ENCODE results near the gene TNFRSF18. TPM values are rescaled to one million over a fixed set of nuclear protein-coding genes. Genes with fewer than 3 reads are reported as not detected.

Gene TNFRSF18
- total RNA-seq, 1 experiment from 2014 or later = 0.83 TPM

DNA sequence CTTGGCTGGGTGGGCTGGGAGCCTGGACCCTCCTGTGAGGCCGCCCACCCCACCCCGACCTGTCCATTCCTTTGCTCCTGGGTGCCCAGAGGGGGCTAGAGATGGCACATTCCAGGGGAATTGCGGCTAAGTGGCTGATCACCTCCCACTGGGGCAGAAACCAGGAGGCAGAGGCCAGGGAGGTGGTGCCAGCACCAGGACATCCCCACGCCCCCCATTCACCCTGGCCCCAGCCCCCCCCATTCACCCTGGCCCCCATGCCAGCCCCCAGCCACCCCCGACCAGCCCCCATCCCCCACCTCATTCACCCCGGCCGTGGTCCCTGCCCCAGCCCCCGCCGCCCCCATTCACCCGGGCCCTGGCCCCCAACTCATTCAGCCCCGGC lies 33.9 kb upstream of the TNFRSF18 start:
- TF ChIP-seq, protein P1, sequence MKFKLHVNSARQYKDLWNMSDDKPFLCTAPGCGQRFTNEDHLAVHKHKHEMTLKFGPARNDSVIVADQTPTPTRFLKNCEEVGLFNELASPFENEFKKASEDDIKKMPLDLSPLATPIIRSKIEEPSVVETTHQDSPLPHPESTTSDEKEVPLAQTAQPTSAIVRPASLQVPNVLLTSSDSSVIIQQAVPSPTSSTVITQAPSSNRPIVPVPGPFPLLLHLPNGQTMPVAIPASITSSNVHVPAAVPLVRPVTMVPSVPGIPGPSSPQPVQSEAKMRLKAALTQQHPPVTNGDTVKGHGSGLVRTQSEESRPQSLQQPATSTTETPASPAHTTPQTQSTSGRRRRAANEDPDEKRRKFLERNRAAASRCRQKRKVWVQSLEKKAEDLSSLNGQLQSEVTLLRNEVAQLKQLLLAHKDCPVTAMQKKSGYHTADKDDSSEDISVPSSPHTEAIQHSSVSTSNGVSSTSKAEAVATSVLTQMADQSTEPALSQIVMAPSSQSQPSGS (CRISPR knock-in tag; IDR thresholded peaks at IDR 0.05; ENCODE audit: borderline replicate concordance, low read depth) = no peak
- TF ChIP-seq NFYB (CRISPR knock-in tag; conservative IDR thresholded peaks at IDR 0.05; ENCODE audit: low read depth) (no peak), ZNF317 (CRISPR knock-in tag; IDR thresholded peaks at IDR 0.05; ENCODE audit: borderline replicate concordance, low read depth) (no peak), ZNF671 (CRISPR knock-in tag; IDR thresholded peaks at IDR 0.05) (no peak), SOX15 (CRISPR knock-in tag; IDR thresholded peaks at IDR 0.05) (no peak)
- TF ChIP-seq, protein P2, sequence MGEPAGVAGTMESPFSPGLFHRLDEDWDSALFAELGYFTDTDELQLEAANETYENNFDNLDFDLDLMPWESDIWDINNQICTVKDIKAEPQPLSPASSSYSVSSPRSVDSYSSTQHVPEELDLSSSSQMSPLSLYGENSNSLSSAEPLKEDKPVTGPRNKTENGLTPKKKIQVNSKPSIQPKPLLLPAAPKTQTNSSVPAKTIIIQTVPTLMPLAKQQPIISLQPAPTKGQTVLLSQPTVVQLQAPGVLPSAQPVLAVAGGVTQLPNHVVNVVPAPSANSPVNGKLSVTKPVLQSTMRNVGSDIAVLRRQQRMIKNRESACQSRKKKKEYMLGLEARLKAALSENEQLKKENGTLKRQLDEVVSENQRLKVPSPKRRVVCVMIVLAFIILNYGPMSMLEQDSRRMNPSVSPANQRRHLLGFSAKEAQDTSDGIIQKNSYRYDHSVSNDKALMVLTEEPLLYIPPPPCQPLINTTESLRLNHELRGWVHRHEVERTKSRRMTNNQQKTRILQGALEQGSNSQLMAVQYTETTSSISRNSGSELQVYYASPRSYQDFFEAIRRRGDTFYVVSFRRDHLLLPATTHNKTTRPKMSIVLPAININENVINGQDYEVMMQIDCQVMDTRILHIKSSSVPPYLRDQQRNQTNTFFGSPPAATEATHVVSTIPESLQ (CRISPR knock-in tag; IDR thresholded peaks at IDR 0.05) = no peak
- CTCF ChIA-PET = interaction anchor here (1.2 to 1.3 kb wide), 2 partner anchors 27 to 207 kb away, joined by 3 to 4 read pairs; no protein-coding TSS in a partner anchor
- Mint-ChIP-seq H3K27ac (no peak overlapping the region), H3K36me3 (no peaks in the 10 kb centered on the region), H3K4me1 (no peaks in the 10 kb centered on the region), H3K9me3 (no peaks in the 10 kb centered on the region), H3K4me3 (no peak overlapping the region), H3K27me3 (ENCODE audit: low read depth) (no peaks in the 10 kb centered on the region)
- ATAC-seq (no peak), DNase-seq (ENCODE audit: low spot score) (no peak)
- POLR2A ChIA-PET = interaction anchor here (1.0 kb wide), 1 partner anchor 80 kb away, joined by 3 read pairs; no protein-coding TSS in a partner anchor

DNA sequence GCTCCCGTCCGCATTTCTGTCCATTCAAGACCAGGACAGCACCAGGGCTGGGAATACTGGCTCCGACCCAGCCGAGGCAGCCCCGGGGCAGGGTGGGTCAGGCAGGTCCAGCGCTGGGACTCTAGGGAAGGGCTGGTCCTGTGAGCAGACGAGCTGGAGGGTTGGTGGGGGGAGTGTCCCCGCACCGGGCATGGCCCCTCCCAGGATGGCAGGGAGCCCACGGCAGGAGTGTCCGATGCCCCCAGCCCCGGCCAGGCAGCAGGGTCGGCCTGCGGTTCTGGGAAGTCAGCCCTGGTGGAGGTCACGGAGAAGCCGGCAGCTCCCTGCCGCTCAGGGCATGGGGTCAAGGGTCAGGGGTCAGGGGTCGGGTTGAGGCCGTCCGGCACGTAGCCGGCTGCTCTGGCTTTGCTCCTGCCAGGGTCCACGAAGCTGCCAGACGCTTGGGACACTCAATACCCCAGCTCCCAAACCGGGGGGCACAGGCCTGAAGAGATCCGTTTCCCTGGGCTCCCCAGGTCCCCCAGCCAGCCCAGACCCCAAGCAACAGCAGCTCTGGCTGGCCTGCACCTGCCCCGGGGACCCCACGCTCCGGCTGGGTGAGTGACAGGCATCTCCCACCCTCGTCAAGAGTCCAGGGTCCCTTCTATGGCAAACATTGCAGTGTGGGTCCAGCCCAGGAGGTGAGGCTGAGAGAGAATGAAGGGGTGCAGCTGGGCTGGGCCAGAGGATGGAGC lies 33.4 kb upstream of the TNFRSF18 start:
- no peak for DNase-seq (ENCODE audit: low spot score)
- CTCF ChIA-PET = interaction anchor here (0.9 to 1.3 kb wide), 3 partner anchors 27 to 207 kb away, joined by 3 to 4 read pairs (median 4); no protein-coding TSS in a partner anchor
- Mint-ChIP-seq H3K36me3 (no peaks in the 10 kb centered on the region), H3K27ac (no peak overlapping the region), H3K4me3 (no peak overlapping the region), H3K9me3 (no peaks in the 10 kb centered on the region), H3K27me3 (ENCODE audit: low read depth) (no peaks in the 10 kb centered on the region), H3K4me1 (no peaks in the 10 kb centered on the region)
- TF ChIP-seq, protein P3, sequence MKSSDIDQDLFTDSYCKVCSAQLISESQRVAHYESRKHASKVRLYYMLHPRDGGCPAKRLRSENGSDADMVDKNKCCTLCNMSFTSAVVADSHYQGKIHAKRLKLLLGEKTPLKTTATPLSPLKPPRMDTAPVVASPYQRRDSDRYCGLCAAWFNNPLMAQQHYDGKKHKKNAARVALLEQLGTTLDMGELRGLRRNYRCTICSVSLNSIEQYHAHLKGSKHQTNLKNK (CRISPR knock-in tag; IDR thresholded peaks at IDR 0.05) = no peak
- peak; percentile 38; the same call in 1 of the 2 replicates for TF ChIP-seq NR2C2 (CRISPR knock-in tag; IDR thresholded peaks at IDR 0.05)
- POLR2A ChIA-PET = interaction anchor here (0.8 to 1.0 kb wide), 2 partner anchors 17 to 80 kb away, joined by 3 read pairs; no protein-coding TSS in a partner anchor
- ATAC-seq = no peak

DNA sequence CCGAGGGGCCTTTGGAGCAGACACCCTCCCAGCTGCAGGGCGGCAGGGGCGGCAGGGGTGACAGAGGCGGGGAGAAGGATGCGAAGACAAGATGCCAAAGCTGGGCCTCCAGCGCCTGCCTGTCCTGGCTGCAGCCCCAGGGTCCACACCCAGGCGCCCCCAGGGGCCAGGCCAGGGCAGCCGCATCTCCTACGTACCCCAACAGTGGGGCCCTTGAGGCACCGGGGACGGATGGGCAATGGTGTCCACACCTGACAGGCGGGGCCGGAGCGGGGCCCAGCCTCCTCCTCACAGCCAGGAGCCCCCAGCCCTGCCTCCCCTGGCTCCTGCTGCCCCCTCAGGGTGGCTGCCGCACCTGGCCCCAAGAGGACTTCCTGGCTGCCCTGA lies 32.8 kb upstream of the TNFRSF18 start:
- no peak for DNase-seq (ENCODE audit: low spot score)
- Mint-ChIP-seq H3K36me3 (no peaks in the 10 kb centered on the region; the same call in 1 of the 2 replicates), H3K4me3 (no peak overlapping the region), H3K9me3 (no peaks in the 10 kb centered on the region), H3K27ac (no peak overlapping the region), H3K27me3 (ENCODE audit: low read depth) (no peaks in the 10 kb centered on the region), H3K4me1 (no peaks in the 10 kb centered on the region)
- CTCF ChIA-PET = interaction anchor here (0.9 to 1.4 kb wide), 6 partner anchors 28 to 206 kb away, joined by 3 to 4 read pairs (median 4); partner anchors contain the start of gene TTLL10
- ATAC-seq = no peak; the same call in 1 of the 2 replicates
- POLR2A ChIA-PET = interaction anchor here (0.8 to 1.0 kb wide), 2 partner anchors 17 to 81 kb away, joined by 3 read pairs; no protein-coding TSS in a partner anchor
- TF ChIP-seq PRRX2 (CRISPR knock-in tag; IDR thresholded peaks at IDR 0.05) (no peak), KAT7 (CRISPR knock-in tag; IDR thresholded peaks at IDR 0.05; ENCODE audit: borderline replicate concordance) (no peak)
- TF ChIP-seq, protein P4, sequence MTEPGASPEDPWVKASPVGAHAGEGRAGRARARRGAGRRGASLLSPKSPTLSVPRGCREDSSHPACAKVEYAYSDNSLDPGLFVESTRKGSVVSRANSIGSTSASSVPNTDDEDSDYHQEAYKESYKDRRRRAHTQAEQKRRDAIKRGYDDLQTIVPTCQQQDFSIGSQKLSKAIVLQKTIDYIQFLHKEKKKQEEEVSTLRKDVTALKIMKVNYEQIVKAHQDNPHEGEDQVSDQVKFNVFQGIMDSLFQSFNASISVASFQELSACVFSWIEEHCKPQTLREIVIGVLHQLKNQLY (CRISPR knock-in tag; IDR thresholded peaks at IDR 0.05) = no peak
- TF ChIP-seq, protein P5, sequence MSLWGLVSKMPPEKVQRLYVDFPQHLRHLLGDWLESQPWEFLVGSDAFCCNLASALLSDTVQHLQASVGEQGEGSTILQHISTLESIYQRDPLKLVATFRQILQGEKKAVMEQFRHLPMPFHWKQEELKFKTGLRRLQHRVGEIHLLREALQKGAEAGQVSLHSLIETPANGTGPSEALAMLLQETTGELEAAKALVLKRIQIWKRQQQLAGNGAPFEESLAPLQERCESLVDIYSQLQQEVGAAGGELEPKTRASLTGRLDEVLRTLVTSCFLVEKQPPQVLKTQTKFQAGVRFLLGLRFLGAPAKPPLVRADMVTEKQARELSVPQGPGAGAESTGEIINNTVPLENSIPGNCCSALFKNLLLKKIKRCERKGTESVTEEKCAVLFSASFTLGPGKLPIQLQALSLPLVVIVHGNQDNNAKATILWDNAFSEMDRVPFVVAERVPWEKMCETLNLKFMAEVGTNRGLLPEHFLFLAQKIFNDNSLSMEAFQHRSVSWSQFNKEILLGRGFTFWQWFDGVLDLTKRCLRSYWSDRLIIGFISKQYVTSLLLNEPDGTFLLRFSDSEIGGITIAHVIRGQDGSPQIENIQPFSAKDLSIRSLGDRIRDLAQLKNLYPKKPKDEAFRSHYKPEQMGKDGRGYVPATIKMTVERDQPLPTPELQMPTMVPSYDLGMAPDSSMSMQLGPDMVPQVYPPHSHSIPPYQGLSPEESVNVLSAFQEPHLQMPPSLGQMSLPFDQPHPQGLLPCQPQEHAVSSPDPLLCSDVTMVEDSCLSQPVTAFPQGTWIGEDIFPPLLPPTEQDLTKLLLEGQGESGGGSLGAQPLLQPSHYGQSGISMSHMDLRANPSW (CRISPR knock-in tag; conservative IDR thresholded peaks at IDR 0.05; ENCODE audit: low read depth) = no peak
- TF ChIP-seq, protein P6, sequence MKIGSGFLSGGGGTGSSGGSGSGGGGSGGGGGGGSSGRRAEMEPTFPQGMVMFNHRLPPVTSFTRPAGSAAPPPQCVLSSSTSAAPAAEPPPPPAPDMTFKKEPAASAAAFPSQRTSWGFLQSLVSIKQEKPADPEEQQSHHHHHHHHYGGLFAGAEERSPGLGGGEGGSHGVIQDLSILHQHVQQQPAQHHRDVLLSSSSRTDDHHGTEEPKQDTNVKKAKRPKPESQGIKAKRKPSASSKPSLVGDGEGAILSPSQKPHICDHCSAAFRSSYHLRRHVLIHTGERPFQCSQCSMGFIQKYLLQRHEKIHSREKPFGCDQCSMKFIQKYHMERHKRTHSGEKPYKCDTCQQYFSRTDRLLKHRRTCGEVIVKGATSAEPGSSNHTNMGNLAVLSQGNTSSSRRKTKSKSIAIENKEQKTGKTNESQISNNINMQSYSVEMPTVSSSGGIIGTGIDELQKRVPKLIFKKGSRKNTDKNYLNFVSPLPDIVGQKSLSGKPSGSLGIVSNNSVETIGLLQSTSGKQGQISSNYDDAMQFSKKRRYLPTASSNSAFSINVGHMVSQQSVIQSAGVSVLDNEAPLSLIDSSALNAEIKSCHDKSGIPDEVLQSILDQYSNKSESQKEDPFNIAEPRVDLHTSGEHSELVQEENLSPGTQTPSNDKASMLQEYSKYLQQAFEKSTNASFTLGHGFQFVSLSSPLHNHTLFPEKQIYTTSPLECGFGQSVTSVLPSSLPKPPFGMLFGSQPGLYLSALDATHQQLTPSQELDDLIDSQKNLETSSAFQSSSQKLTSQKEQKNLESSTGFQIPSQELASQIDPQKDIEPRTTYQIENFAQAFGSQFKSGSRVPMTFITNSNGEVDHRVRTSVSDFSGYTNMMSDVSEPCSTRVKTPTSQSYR (CRISPR knock-in tag; IDR thresholded peaks at IDR 0.05) = no peak
- TF ChIP-seq, protein P7, sequence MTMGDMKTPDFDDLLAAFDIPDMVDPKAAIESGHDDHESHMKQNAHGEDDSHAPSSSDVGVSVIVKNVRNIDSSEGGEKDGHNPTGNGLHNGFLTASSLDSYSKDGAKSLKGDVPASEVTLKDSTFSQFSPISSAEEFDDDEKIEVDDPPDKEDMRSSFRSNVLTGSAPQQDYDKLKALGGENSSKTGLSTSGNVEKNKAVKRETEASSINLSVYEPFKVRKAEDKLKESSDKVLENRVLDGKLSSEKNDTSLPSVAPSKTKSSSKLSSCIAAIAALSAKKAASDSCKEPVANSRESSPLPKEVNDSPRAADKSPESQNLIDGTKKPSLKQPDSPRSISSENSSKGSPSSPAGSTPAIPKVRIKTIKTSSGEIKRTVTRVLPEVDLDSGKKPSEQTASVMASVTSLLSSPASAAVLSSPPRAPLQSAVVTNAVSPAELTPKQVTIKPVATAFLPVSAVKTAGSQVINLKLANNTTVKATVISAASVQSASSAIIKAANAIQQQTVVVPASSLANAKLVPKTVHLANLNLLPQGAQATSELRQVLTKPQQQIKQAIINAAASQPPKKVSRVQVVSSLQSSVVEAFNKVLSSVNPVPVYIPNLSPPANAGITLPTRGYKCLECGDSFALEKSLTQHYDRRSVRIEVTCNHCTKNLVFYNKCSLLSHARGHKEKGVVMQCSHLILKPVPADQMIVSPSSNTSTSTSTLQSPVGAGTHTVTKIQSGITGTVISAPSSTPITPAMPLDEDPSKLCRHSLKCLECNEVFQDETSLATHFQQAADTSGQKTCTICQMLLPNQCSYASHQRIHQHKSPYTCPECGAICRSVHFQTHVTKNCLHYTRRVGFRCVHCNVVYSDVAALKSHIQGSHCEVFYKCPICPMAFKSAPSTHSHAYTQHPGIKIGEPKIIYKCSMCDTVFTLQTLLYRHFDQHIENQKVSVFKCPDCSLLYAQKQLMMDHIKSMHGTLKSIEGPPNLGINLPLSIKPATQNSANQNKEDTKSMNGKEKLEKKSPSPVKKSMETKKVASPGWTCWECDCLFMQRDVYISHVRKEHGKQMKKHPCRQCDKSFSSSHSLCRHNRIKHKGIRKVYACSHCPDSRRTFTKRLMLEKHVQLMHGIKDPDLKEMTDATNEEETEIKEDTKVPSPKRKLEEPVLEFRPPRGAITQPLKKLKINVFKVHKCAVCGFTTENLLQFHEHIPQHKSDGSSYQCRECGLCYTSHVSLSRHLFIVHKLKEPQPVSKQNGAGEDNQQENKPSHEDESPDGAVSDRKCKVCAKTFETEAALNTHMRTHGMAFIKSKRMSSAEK (CRISPR knock-in tag; IDR thresholded peaks at IDR 0.05; ENCODE audit: borderline replicate concordance) = no peak
